ENCODE data around the gene DUSP12. TPM values are rescaled to one million over a fixed set of nuclear protein-coding genes. Genes with fewer than 3 reads are reported as not detected.

Gene DUSP12
- total and polyA plus RNA-seq, 7 donors, result 12.7 to 40.3 (median 18.2) TPM

DNA sequence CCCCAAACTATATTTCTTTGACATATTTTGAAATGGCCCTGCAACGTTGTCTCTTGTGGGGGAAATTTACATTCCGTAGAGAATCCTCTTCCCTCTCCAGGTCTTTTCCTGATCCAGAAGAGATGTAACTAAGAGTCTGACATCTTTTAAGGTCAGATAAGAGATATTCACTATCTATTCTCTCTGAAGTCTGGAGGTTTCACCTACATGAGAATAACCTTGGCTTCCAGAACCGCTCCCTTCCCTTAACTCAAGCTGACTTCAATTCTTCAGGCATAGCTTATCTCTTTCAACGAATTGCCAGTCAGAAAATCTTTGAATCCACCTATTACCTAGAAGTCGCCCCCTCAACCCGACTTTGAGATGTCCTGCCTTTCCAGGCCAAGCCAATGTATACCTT, 18.3 kb upstream of the DUSP12 start:
- H3K36me3 ChIP-seq, result no peaks in the 10 kb centered on the region
- no peak overlapping the region for H3K4me3 ChIP-seq
- intact Hi-C loops (cut with DNase I), result no loop called here
- H3K27ac ChIP-seq, result no peak overlapping the region
- 76 to 81% methylated on average over 6 of the region's 6 CpGs for WGBS, 2 donors
- peaks cover 0 to 6% (median 4%) of the 10 kb centered on the region in 4 donors for H3K4me1 ChIP-seq
- DNase-seq, result no peak
- H3K27me3 ChIP-seq, result no peaks in the 10 kb centered on the region
- TF ChIP-seq POLR2AphosphoS5 (IDR thresholded peaks at IDR 0.05), result no peak
- no peaks in the 10 kb centered on the region for H3K9me3 ChIP-seq

DNA sequence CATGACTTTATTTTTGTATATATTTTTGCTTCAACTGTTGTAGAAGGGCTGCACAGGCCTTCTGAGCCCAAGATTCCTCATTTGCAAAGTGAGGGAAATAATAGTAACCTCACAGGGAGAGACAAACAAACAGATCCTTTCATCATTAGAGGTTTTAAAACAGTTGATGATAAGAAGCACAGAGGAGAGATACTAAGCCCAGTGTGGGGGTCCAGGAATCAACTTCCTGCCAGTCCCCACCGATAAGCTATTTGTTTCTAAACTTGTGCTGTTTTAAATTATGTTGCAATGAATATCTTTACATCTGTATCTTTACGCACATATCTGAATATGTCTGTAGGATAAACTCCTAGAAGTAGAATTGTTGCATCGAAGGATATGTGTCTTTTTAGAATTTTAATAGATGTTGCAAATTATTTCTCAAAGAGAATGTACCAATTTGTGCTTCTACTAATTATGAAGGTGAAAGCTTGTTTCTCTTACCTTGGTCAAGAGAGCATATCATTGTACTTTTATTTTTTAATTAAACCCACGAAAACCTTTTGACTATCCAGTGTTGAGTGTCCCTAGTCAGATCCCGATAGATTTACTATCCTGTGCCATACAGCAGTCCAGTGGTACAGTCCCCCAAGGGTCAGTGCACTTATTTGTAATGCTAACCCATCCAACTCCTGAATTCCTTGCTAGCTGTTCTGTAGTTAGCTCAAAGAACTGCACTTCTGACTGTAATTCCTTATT, 17.4 kb upstream of the DUSP12 start:
- Histone ChIP-seq H3K27me3 (no peaks in the 10 kb centered on the region), H3K4me3 (no peak overlapping the region), H3K27ac (no peak overlapping the region), H3K9me3 (no peaks in the 10 kb centered on the region), H3K36me3 (no peaks in the 10 kb centered on the region), H3K4me1 (peaks cover 0 to 5% (median 4%) of the 10 kb centered on the region in 4 donors)
- intact Hi-C loops (cut with DNase I), result no loop called here
- WGBS, 2 donors, result 81 to 89% methylated on average over 5 of the region's 5 CpGs
- TF ChIP-seq EP300 (IDR thresholded peaks at IDR 0.05) (no peak), POLR2A (IDR thresholded peaks at IDR 0.05) (no peak), POLR2AphosphoS5 (IDR thresholded peaks at IDR 0.05) (no peak)
- TF ChIP-seq, protein P1, sequence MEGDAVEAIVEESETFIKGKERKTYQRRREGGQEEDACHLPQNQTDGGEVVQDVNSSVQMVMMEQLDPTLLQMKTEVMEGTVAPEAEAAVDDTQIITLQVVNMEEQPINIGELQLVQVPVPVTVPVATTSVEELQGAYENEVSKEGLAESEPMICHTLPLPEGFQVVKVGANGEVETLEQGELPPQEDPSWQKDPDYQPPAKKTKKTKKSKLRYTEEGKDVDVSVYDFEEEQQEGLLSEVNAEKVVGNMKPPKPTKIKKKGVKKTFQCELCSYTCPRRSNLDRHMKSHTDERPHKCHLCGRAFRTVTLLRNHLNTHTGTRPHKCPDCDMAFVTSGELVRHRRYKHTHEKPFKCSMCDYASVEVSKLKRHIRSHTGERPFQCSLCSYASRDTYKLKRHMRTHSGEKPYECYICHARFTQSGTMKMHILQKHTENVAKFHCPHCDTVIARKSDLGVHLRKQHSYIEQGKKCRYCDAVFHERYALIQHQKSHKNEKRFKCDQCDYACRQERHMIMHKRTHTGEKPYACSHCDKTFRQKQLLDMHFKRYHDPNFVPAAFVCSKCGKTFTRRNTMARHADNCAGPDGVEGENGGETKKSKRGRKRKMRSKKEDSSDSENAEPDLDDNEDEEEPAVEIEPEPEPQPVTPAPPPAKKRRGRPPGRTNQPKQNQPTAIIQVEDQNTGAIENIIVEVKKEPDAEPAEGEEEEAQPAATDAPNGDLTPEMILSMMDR (IDR thresholded peaks at IDR 0.05), result no peak
- no peak for DNase-seq

DNA sequence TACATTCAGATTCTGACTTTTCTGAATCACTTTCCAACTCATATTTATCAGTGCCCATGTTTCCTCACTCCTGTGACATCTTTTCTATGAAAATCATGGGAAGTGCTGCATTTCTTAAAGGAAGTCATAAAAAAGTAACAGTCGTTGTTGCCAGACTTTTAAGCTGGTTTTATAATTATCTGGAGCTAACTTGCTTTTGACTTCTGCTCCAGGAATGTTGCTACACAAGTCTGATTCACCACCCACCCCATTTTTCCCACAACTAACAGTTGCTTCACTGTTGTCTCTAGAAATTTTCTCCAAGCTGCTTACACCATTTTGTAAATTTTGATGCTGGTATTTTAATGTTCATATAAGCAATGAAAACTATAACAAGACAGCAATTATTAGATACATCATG, 16.1 kb upstream of the DUSP12 start:
- intact Hi-C loops (cut with DNase I), result no loop called here
- Histone ChIP-seq H3K4me3 (no peak overlapping the region), H3K27me3 (no peaks in the 10 kb centered on the region), H3K27ac (no peak overlapping the region), H3K36me3 (no peaks in the 10 kb centered on the region), H3K9me3 (no peaks in the 10 kb centered on the region), H3K4me1 (no peaks in the 10 kb centered on the region)
- TF ChIP-seq, protein P1 (IDR thresholded peaks at IDR 0.05), result no peak
- TF ChIP-seq POLR2A (IDR thresholded peaks at IDR 0.05), result no peak
- TF ChIP-seq POLR2AphosphoS5 (IDR thresholded peaks at IDR 0.05), result no peak
- no peak for TF ChIP-seq EP300 (IDR thresholded peaks at IDR 0.05)
- WGBS, 2 donors, result 5 to 10% methylated on average over 1 of the region's 1 CpG
- DNase-seq, result no peak

DNA sequence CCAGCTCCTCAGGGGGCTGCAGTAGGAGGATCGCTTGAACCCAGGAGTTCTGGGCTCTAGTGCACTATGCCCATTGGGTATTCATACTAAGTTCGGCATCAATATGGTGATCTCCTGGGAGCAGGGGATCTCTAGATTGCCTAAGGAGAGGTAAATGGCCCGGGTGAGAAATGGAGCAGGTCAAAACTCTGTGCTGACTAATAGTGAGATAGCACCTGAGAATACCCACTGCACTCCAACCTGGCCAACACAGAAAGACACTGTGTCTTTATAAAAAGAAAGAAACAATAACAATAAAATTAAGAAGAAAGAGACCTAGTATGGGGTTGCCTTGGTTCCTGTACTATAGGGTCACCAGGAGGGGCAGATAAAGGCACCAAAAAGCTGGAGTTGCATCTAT, 13.7 kb upstream of the DUSP12 start:
- no peak for TF ChIP-seq POLR2A (IDR thresholded peaks at IDR 0.05)
- no peak for TF ChIP-seq EP300 (IDR thresholded peaks at IDR 0.05)
- TF ChIP-seq, protein P1 (IDR thresholded peaks at IDR 0.05), result no peak
- TF ChIP-seq POLR2AphosphoS5 (IDR thresholded peaks at IDR 0.05), result no peak
- no peak overlapping the region for H3K27ac ChIP-seq
- no peak for DNase-seq
- H3K36me3 ChIP-seq, result no peaks in the 10 kb centered on the region
- no peaks in the 10 kb centered on the region for H3K9me3 ChIP-seq
- intact Hi-C loops (cut with DNase I), result no loop called here
- H3K4me3 ChIP-seq, result no peak overlapping the region
- 90 to 91% methylated on average over 3 of the region's 3 CpGs for WGBS, 2 donors
- no peaks in the 10 kb centered on the region for H3K27me3 ChIP-seq
- no peaks in the 10 kb centered on the region for H3K4me1 ChIP-seq

DNA sequence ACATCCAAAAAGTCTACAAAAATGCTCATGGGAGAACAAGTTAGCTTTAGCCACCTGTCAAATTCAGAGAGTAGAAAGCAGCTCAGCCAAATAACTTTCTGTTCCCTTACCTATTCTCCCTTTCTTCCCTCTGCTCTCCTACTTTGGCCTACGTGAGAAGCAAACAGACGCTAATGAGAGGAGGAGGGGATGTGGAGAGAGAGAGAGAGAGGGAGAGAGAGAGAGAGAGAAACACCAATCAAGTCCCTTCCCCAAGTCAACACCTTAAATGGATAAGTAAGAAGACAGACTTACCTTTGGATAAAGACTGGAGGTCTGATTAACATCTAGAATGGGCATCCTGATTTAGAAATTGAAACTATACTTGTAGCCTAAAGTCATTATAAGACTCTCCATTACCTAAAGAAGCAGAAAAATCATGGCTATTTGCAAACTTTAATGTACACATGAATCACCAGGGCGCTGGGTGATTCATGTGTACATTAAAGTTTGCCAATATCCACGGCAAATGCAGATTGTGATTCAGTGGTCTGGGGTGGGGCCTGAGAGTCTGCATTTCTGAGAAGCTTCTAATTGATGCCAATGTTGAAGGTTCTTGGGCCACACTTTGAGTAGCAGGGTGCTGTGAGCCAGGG, 13.1 kb upstream of the DUSP12 start:
- Histone ChIP-seq H3K36me3 (no peaks in the 10 kb centered on the region), H3K4me1 (no peaks in the 10 kb centered on the region), H3K9me3 (no peaks in the 10 kb centered on the region), H3K27me3 (no peaks in the 10 kb centered on the region), H3K27ac (no peak overlapping the region), H3K4me3 (no peak overlapping the region)
- intact Hi-C loops (cut with DNase I), result no loop called here
- TF ChIP-seq POLR2AphosphoS5 (IDR thresholded peaks at IDR 0.05), result no peak
- no peak for TF ChIP-seq POLR2A (IDR thresholded peaks at IDR 0.05)
- no peak for TF ChIP-seq EP300 (IDR thresholded peaks at IDR 0.05)
- TF ChIP-seq, protein P1 (IDR thresholded peaks at IDR 0.05), result no peak
- no peak for DNase-seq
- 56 to 74% methylated on average over 4 of the region's 4 CpGs for WGBS, 2 donors
